DOHH2 (cell line): ENCODE results near the gene GJD2.

ENCODE experiments used
- H3F3A ChIP-seq: fragments of 200-600 bp; sonication (generic), shearing (Covaris generic); 2 replicates; pipeline ENCODE4 v1.6.0; 2016; ENCODE audit warnings: antibody characterized with exemption, mild to moderate bottlenecking; ENCODE audit not compliant: control insufficient read depth, insufficient read depth
- H3K27ac ChIP-seq: fragments of 200-600 bp; sonication (generic); 2 replicates; pipeline ENCODE4 v1.5.1; 2014; ENCODE audit warnings: low read depth, mild to moderate bottlenecking, low read length, moderate library complexity
- H3K27me3 ChIP-seq: fragments of 200-600 bp; sonication (generic); 2 replicates; pipeline ENCODE4 v1.6.1; 2014; ENCODE audit warnings: mild to moderate bottlenecking, low read length, mixed read lengths; ENCODE audit not compliant: control insufficient read depth
- H3K36me3 ChIP-seq: fragments of 200-600 bp; sonication (generic); 2 replicates; pipeline ENCODE4 v1.6.1; 2014; ENCODE audit warnings: mild to moderate bottlenecking, low read length, moderate library complexity, mixed read lengths; ENCODE audit not compliant: control insufficient read depth
- H3K4me1 ChIP-seq: fragments of 200-600 bp; sonication (generic); 2 replicates; pipeline ENCODE4 v1.6.1; 2014; ENCODE audit warnings: mild to moderate bottlenecking, low read length, mixed read lengths; ENCODE audit not compliant: control insufficient read depth
- H3K4me2 ChIP-seq: fragments of 200-600 bp; sonication (generic); 2 replicates; pipeline ENCODE4 v1.6.0; 2014; ENCODE audit warnings: mild to moderate bottlenecking, low read length, moderate library complexity
- H3K4me3 ChIP-seq: fragments of 200-600 bp; sonication (generic); 2 replicates; pipeline ENCODE4 v1.5.1; 2014; ENCODE audit warnings: mild to moderate bottlenecking, low read length, mixed read lengths
- H3K79me2 ChIP-seq: fragments of 200-600 bp; sonication (generic); 2 replicates; pipeline ENCODE4 v1.6.1; 2014; ENCODE audit warnings: mild to moderate bottlenecking, low read length, mixed read lengths; ENCODE audit not compliant: control insufficient read depth
- H3K9me2 ChIP-seq: fragments of 200-600 bp; sonication (generic); replicated peaks from 2 replicates; pipeline ENCODE4 v1.6.1; 2014; ENCODE audit warnings: mild to moderate bottlenecking, low read length, mixed read lengths; ENCODE audit not compliant: control insufficient read depth
- H3K9me3 ChIP-seq: fragments of 200-600 bp; sonication (generic); 2 replicates; pipeline ENCODE4 v1.6.1; 2014; ENCODE audit warnings: antibody characterized with exemption, low read length, mixed read lengths; ENCODE audit not compliant: control insufficient read depth, insufficient read depth
- H4K20me1 ChIP-seq: fragments of 200-600 bp; sonication (generic); 2 replicates; pipeline ENCODE4 v1.6.0; 2014; ENCODE audit warnings: low read depth, mild to moderate bottlenecking, antibody characterized with exemption, low read length, moderate library complexity; ENCODE audit not compliant: control insufficient read depth, insufficient read depth
- CTCF ChIP-seq: fragments of 200-600 bp; sonication (generic); IDR thresholded peaks from one replicate; pipeline ENCODE4 v1.5.1; 2014; ENCODE audit warnings: antibody characterized with exemption, mild to moderate bottlenecking, low read depth, low read length; ENCODE audit not compliant: poor library complexity, severe bottlenecking
- EZH2phosphoT487 ChIP-seq: fragments of 200-600 bp; sonication (generic); IDR thresholded peaks from 2 replicates; pipeline ENCODE4 v1.6.1; 2017; ENCODE audit warnings: borderline replicate concordance, mild to moderate bottlenecking, antibody characterized with exemption, low read length, moderate library complexity, mixed read lengths

The GJD2 gene

GRCh38 chr15:34738002-34738401 lies 16.8 kb downstream of the GJD2 start:
- Histone ChIP-seq H3K27ac (no peak overlapping the region), H3K36me3 (no peaks in the 10 kb centered on the region), H3K9me2 (no peaks in the 10 kb centered on the region), H3K4me2 (no peak overlapping the region), H3K4me1 (no peaks in the 10 kb centered on the region), H4K20me1 (no peaks in the 10 kb centered on the region), H3K27me3 (peaks cover 18% of the 10 kb centered on the region), H3K79me2 (no peaks in the 10 kb centered on the region), H3K9me3 (no peaks in the 10 kb centered on the region), H3K4me3 (no peak overlapping the region), H3F3A (no peaks in the 10 kb centered on the region)
- TF ChIP-seq EZH2phosphoT487: no peak
- TF ChIP-seq CTCF: no peak

DNA sequence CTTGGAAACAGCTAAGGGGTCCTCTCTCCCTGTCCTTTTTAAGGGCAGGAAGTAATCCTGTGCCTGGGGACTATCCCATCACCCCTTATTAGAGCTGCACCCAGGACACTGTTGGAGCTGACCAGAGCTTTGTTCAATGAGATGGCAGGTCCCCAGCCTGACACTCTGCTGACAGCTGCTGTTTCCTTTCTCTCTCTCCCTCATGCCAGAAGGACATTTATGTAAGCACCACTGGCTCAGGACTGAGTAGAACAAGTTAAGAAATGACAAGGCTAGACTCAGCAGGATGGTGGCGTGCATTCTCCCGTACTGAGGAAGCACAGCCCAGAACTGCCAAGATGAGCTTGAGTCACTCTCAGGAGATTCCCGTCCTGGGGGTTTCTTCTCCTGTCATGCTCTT lies 17.3 kb downstream of the GJD2 start:
- no peaks in the 10 kb centered on the region for H3K36me3 ChIP-seq
- no peaks in the 10 kb centered on the region for H3F3A ChIP-seq
- H3K4me3 ChIP-seq: no peak overlapping the region
- no peaks in the 10 kb centered on the region for H3K9me2 ChIP-seq
- TF ChIP-seq EZH2phosphoT487 (no peak), CTCF (no peak)
- H3K27me3 ChIP-seq: peaks cover 18% of the 10 kb centered on the region
- H3K4me2 ChIP-seq: no peak overlapping the region
- no peaks in the 10 kb centered on the region for H3K4me1 ChIP-seq
- H3K9me3 ChIP-seq: no peaks in the 10 kb centered on the region
- H3K79me2 ChIP-seq: no peaks in the 10 kb centered on the region
- H4K20me1 ChIP-seq: no peaks in the 10 kb centered on the region
- H3K27ac ChIP-seq: no peak overlapping the region

GRCh38 chr15:34734303-34734702 lies 20.5 kb downstream of the GJD2 start:
- H3K4me1 ChIP-seq: no peaks in the 10 kb centered on the region
- H3F3A ChIP-seq: no peaks in the 10 kb centered on the region
- no peaks in the 10 kb centered on the region for H3K79me2 ChIP-seq
- H3K9me3 ChIP-seq: no peaks in the 10 kb centered on the region
- no peak overlapping the region for H3K4me2 ChIP-seq
- no peaks in the 10 kb centered on the region for H3K36me3 ChIP-seq
- no peak for TF ChIP-seq EZH2phosphoT487
- H4K20me1 ChIP-seq: no peaks in the 10 kb centered on the region
- H3K27ac ChIP-seq: no peak overlapping the region
- H3K9me2 ChIP-seq: no peaks in the 10 kb centered on the region
- H3K4me3 ChIP-seq: no peak overlapping the region
- H3K27me3 ChIP-seq: peaks cover 18% of the 10 kb centered on the region

- Histone ChIP-seq H3K9me2 (no peaks in the 10 kb centered on the region), H4K20me1 (no peaks in the 10 kb centered on the region), H3K27me3 (peaks cover 16% of the 10 kb centered on the region), H3K4me2 (no peak overlapping the region), H3F3A (no peaks in the 10 kb centered on the region), H3K36me3 (no peaks in the 10 kb centered on the region), H3K9me3 (no peaks in the 10 kb centered on the region), H3K4me1 (no peaks in the 10 kb centered on the region), H3K4me3 (no peak overlapping the region), H3K27ac (no peak overlapping the region), H3K79me2 (no peaks in the 10 kb centered on the region)
- TF ChIP-seq CTCF: no peak
These were observed 21.2 kb downstream of the GJD2 start for GRCh38 chr15:34733621-34734020.
